Non-pigmented ciliary epithelial cell (primary cell): ENCODE results near the gene CSRNP2.
"Not testable (repeated sequence)": the region's sequence is repeated elsewhere in the genome, so short reads cannot be mapped to it uniquely, and the experiment has no call there.

ENCODE experiments used
- DNase-seq: peaks from one replicate; pipeline ENCODE4 v3.0.0-alpha.2; 2010; ENCODE audit warnings: low read depth

Gene CSRNP2

GRCh38 chr12:51028126-51028812, 55.1 kb downstream of the CSRNP2 start:
- no peak for DNase-seq

GRCh38 chr12:51027342-51027835, 56.0 kb downstream of the CSRNP2 start:
- no peak for DNase-seq

DNA sequence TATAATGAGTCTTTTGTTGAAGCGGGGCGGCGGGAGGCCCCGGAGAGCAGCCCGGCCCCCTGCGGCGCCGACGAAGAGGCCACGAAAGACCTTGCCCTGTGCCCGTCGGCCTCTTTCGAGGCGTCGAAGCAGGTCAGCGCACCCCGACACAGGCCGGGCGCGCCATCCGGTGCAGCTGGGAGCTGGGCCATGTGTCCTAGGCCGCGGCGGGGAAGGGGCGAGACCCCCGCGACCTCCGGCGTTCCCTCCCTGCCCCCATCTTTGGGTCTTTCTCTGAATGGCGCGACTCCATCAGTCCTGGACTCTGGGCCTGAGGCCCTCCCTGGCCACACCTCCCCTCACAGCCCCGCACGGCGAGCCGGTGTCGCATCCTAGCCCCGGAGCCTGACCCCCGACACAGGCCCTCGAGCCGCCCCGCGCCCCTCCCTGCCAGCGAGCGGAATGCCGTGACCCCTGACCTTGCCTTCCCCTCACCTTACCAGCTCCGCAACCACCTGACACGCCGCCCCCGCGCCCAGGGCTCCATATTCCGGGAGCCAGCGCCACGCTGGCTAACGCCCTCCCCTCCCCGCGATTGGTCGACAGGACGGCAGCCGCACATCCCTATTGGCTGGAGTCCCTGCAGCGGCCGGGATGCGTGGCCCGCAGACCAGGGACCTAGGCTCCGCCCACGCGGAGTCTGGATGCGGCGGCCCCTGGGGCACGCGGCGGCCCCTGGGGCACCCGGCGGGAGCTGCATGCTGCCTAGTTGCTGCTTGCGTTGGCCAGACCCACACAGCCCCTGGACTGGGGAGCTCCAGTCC, 57.4 kb downstream of the CSRNP2 start, which contains the start of gene SLC11A2:
Gene SLC11A2, minus strand, starts transcription at position 549 of the 803 bp plus-strand sequence. CDS start 15,656 bp downstream, outside the sequence.
- peak; percentile 71 for DNase-seq

DNA sequence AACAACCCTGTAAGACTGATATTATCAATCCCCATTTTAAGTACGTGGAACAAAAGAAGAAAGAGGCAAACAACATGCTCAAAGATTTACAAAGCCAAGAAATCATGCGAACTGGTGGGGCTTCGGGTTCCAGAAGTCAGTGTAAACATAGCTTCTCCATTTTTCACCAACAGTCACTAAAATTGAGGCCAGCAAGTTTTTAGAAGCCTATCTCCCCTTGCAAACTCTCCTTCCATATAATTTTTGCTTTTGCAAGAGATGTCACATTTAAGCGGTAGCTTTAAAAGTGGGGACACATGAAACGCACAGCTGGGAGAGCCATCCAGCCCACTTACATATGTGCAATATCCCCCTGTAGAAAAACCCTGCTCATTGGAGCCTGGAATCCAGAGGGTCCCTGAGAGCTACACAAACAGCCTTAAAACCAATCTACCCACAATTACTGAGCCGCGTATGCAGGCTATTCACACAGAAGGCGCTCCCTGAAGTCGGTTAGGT, 58.0 kb downstream of the CSRNP2 start:
- DNase-seq, result no peak

DNA sequence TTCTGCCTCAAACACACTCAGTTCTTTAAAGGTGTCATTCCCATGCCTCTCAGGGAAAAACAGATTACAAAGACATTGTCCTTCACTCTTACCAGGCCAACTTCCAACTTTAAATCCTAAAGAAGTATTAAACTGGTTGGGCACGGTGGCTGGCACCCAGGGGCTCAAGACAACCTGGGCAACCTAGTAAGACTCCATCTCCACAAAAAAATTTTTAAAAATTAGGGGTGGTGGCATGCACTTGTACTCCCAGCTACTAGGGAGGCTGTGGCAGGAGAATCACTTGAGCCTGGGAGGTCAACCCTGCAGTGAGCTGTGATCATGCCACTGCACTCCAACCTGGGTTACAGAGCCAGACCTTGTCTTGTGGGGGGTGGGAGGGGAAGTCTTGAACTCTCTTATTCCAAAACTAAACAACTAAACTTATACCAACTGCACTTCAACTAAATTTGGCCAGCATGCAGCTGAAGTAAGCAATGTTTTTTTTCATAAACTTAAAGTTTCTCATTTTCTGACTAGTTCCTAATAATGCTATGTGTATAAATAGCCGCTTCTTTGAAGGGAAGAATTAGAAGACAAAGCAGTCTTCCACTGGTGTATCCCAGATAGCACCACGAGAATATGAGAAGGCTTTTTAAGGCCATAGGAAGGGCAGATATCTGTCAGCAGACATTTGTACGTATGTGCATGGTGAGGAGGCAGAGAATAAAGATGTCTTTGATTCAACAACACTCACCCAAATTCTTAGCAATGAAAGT, 59.6 kb downstream of the CSRNP2 start:
- DNase-seq, result no peak

DNA sequence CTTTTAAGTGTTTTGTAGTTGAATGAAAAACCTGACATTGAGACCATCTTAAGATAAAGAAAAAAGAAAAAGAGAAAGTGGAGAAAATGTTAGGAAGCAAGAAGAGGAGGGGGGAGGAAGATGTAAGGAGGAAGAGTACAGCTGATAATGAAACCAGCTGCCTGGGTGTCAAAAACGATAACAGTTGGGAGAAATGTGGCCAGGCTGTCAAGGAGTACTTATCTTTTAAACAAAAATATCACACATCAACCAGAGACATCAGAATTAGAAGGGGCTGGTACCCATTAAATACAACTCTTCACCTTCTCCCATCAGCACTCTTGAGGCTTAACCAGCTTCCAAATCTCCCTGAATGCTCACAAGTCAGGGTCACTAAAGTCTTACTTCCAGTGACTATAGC, 61.7 kb downstream of the CSRNP2 start:
- no peak for DNase-seq

- DNase-seq, result no peak
Observed at GRCh38 chr12:51020448-51021182, 62.8 kb downstream of the CSRNP2 start.

- DNase-seq, result no peak
Observed at GRCh38 chr12:51019927-51020326, 63.5 kb downstream of the CSRNP2 start.

DNA sequence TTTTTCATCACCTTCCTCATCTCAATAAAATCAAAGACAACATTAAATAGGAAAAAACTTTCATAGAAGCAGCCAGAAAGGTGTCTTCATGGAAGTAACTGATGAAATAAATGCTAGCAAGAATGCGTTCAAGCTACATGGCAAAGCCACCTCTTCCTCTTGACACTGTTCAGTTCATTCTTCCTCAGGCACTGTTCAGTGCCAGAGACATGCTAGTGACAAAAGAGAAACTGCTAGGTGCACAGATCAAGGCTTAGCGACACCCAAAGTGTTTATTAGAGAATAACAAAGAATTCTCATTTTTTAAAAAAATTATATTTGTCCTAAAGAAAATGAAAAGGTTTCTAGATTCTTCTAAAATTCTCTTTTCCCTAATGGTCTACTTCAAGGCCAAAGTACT, 64.4 kb downstream of the CSRNP2 start:
- DNase-seq, result no peak

DNA sequence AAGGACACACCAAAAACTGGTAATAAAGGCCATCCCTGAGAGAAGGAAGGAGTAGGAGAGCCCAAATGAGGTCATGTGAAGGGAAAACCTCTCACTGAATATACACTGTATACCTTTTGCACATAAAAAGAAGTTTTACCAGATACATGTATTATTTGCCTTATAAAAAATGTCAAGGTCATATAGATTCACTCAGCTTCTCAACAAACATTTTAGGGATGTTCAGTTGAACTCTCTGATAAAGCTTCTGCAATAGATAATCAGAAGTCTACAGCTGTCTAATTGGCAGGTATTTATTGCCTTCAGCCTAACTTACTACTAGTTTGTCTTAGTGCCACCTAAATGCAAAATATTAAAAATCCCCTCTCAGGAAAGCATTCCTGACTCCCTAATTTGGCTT, 65.9 kb downstream of the CSRNP2 start:
- no peak for DNase-seq

DNA sequence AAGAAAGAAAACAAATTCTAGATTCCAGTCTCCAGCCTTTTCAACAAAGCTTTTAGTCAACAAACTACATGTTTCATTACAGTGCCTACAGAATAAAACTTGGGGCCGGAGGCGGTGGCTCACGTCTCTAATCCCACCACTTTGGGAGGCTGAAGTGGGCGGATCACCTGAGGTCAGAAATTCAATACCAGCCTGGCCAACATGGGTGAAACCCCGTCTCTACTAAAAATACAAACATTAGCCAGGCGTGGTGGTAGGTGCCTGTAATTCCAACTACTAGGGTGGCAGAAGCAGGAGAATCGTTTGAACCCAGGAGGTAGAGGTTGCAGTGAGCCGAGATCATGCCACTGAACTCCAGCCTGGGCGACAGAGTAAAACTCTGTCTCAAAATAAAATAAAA, 68.9 kb downstream of the CSRNP2 start:
- not testable (repeated sequence) for DNase-seq

DNA sequence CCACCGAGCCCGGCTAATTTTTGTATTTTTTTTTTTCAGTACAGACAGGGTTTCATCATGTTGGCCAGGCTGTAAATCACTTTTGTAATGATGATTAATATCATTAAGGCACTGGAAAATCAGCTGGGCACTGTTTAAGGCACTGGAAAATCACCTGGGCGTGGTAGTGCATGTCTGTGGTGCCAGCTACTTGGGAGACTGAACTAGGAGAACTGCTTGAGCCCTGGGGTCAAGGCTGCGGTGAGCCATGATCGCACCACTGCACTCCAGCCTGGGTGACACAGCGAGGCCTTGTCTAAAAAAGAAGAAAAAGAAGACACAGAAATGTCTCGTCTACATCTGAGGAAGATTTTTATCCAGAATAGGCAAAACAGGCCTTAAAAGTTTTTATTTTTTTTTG, 70.0 kb downstream of the CSRNP2 start:
- no peak for DNase-seq

GRCh38 chr12:51012570-51013236, 70.7 kb downstream of the CSRNP2 start:
- DNase-seq, result no peak

GRCh38 chr12:51011955-51012354, 71.4 kb downstream of the CSRNP2 start:
- no peak for DNase-seq
